T-helper 9 cell (primary cell): Measurements from ENCODE around the gene CNOT6.
"Not testable (repeated sequence)": the region's sequence is repeated elsewhere in the genome, so short reads cannot be mapped to it uniquely, and the experiment has no call there.

Experiments
- DNase-seq: peaks from one replicate; pipeline ENCODE4 v3.0.0-alpha.2; 2020
- total RNA-seq, 2 donors: gene quantifications; one replicate each; lab custom pipeline; 2026; lab: John Stamatoyannopoulos, UW

The CNOT6 gene
- 35.5 to 51.5 reads per million in 2 donors for total RNA-seq

DNA sequence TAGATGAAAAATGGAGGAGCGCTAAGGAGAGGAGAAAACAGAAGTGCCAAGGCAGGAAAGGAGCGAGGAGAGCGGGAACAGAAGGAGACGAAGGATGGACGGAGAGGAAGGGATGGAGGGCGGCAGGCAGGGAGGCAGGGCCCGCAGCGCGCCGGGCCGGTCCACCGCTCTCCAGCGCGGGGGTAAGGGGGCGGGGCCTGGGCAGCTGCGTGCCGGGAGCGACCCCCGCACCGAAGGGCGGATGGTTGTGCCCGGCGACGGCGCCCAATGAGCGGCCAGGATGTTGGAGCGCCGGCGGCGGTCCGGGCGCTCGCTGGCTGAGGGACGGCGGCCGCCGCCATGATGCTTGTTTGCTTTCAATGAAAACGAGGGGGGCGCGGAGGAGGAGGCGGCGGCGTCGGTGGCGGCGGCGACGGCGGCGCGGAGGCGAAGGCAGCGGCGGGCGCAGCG is at the start of gene CNOT6:
TSS of gene CNOT6 (plus strand) at position 320 of the 450 bp plus-strand sequence. CDS start 34,898 bp downstream, outside the sequence.
- DNase-seq = peak; percentile 94

DNA sequence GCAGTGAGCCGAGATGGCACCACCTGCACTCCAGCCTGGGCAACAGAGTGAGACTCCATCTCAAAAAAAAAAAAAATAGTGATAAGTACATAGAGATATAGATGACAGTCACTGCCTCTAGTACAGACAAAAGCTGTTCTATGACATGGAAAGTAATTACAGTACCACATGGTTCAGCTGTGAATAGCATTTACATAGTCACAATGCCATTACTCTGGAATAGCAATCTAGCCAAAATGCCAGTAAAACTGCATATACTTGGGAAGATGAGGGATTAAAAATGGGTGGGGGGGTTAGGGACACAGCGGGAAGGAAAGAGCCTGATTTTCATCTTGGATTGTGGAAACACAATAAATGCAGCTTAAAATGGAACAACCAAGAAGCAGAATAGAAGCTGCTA is 39.4 kb upstream of the CNOT6 start:
- DNase-seq = no peak

DNA sequence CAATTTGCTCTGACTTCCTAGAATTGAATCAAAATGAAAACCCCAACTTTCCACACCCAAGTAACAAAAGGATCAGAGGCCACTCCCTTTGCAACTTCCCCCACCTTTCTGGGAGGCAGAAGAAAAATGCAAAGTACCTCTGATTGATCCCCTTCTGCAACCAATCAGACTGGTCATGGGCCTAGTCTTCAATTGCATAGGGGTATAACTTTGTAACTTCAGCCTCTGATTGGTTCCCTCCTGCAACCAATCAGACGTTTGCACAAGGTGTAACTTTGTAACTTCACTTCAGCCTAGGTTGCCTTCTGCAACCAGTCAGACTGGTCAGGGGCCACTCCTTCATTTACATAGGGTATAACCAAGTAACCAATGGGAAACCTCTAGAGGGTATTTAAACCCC is 38.3 kb upstream of the CNOT6 start:
- no peak for DNase-seq

DNA sequence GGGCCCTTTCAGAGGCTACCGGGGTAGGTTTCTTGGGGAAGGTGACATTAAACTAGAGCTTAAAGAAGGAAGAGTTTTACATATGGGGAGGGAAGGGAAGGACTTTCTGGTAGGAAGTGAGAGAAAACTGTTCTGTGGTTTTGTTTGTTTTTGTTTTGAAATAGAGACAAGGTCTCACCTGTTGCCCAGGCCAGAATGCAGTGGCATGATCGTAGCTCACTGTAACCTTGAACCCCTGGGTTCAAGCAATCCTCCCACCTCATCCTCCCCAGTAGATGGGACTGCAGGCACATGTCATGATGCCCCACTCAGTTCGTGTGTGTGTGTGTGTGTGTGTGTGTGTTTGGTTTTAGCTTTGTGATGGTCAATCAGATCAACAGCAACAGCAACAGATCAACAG is 37.4 kb upstream of the CNOT6 start:
- no peak for DNase-seq

DNA sequence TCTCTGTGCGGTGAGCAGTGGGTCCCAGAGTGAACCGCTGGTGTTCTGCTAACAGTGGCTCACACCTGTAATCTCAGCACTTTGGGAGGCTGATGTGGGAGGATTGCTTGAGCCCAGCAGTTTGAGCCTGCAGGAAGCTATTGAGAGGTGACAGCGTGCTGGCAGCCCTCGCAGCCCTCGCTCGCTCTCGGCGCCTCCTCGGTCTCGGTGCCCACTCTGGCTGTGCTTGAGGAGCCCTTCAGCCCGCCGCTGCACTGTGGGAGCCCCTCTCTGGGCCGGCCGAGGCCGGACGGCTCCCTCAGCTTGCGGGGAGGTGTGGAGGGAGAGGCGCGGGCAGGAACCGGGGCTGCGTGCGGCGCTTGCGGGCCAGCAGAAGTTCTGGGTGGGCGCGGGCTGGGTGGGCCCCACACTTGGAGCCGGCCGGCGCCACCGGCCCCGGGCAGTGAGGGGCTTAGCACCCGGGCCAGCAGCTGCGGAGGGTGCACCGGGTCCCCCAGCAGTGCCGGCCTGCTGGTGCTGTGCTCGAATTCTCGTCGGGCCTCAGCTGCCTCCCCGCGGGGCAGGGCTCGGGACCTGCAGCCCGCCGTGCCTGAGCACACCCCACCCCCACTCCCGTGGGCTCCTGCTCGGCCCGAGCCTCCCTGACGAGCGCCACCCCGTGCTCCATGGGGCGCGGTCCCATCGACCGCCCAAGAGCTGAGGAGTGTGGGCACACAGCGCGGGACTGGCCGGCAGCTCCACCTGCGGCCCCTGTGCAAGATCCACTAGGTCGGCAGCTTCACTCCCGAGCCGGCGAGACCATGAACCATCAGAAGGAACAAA is 35.1 kb upstream of the CNOT6 start:
- not testable (repeated sequence) for DNase-seq

DNA sequence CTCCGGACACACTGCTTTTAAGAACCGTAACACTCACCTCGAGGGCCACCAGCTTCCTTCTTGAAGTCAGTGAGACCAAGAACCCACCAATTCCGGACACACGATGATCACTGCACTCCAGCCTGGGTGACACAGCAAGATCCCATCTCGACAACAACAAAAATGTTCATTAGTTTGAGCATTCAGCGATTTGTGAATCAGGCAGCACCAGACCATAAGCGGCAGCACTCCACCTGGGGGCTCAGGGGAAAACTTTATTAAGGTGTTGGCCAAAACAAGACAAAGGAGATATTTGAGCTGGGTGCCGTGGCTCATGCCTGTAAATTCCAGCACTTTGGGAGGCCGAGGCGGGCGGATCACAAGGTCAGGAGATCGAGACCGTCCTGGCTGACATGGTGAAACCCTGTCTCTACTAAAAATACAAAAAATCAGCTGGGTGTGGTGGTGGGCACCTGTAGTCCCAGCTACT is 34.5 kb upstream of the CNOT6 start:
- DNase-seq = not testable (repeated sequence)

DNA sequence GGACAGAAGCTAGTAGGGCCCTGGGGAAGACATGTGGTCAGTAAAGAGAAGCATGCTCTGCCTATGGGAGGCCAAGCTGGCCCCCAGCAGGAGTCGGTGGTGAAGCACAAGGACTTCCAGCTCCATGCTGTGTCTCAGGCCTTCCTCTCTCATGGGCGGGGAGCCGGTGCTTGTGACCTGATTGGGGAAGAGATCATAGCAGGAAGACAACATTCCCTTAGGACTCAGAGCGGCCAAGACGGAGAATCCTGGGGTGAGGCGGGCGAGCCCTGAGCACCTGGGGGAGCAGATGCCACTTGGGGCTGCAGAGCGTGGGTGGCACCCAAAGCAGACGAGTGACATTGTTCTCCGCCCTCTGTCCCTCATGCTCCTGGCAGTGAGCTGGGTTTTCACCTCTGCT is 33.3 kb upstream of the CNOT6 start:
- DNase-seq = no peak

DNA sequence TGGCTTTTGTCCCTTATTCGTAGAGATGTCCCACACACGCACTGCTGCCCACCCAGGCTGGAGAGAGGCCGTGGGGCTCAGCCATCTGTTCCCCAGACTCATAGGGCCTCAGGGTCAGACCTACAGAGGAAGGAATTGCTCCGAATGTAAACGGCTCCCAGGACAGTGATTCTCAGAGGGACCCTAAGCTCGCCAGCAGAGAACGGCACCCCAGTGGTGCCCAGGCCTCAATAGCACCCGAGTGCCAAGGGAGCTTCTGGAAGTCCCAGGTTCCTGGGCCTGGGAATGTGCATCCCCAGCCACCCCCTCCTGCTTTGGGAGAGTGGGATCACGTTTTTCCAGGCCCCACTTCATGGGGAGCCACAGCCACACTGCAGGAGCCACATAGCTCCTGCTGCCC is 32.9 kb upstream of the CNOT6 start:
- DNase-seq = no peak

DNA sequence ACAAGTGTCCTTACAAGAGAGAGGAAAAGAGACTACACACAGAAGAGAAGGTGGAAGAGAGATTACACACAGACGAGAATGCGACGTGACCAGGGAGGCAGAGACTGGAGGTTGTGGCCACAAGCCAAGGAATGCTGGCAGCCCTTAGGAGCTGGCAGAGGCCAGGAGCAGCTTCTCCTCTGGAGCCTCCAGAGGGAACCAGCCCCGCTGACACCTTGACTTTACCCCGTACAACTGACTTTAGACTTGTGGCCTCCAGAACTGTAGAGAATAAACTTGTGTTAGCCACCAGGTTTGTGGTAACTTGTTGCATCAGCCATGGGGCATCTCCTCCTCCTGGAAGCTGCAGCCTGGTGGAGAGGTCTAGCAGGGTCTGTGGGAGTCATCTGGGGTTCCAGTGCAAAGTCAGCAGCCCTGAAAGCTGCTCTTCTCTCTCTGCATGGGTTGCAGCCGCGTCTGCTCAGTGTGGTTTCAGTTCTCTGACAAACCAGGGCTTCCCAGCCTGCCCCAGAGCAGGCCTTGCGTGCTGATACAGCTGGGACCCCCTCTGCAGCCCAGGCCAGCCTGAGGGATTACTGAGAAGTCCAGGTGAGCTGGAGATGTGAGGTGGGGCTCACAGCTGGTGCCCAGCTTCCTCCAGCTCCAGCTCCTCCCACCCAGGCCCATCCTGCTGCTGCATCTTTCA is 30.8 kb upstream of the CNOT6 start:
- DNase-seq = no peak

DNA sequence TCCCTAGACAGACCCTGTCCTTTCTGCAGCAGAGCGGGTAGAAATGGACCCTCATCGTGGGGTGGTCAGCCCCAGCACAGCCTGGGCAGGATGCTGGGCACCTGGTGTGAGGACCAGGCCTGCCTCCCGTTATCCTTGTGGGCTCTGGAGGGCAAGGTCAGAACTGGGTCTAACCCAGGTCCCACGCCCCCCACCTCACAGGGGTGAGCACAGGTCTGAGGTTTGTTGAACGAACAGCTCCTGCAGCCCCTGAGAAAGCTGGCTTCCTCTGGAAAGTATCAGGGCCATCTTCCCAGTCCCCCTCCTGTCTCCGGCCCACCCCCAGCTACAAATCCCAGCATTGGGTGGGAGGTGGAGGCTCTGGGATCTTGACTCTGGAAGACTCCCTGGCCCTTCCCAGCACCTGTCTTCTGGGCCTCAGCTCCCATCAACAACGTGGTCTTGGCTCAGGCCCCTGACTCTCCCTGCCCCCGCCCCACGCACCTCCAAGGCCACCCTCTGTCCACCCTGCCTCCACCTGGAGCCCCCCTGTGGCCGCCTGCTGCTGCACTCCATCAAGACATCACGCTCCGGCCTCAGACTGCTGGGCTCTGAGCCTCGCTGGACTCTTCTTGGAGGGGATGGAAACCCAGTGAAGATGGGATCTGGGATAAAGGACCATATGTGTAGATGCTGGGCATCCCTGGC is 30.1 kb upstream of the CNOT6 start:
- no peak for DNase-seq

DNA sequence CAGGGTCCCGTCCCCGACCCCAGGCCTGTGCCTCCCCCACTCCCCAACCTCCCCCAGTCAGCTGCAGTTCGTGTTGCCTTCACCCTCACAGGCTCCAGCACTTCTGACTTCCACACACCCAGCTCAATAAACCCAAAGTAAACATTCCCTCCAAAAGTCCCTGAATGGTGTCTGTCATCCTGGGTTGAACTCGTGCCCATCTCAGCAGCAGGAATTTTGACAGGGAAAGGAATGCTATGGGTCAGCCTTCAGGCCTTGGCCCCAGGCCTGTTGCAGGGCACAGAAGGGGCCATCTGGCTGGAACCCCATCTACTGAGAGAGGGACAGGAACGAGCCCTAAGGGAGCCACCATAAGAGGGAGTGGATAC is 29.6 kb upstream of the CNOT6 start:
- DNase-seq = no peak

DNA sequence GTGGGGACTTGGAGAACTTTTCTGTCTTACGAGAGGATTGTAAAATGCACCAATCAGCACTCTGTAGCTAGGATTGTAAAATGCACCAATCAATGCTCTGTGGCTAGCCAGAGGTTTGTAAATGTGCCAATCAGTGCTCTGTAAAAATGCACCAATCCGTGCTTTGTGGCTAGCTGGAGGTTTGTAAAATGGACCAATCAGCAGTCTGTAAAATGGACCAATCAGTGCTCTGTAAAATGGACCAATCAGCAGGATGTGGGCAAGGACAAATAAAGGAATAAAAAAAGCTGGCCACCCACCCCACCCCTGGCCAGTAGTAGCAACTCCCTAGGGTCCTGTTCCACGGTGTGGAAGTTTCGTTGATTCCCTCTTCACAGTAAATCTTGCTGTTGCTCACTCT is 29.1 kb upstream of the CNOT6 start:
- not testable (repeated sequence) for DNase-seq

DNA sequence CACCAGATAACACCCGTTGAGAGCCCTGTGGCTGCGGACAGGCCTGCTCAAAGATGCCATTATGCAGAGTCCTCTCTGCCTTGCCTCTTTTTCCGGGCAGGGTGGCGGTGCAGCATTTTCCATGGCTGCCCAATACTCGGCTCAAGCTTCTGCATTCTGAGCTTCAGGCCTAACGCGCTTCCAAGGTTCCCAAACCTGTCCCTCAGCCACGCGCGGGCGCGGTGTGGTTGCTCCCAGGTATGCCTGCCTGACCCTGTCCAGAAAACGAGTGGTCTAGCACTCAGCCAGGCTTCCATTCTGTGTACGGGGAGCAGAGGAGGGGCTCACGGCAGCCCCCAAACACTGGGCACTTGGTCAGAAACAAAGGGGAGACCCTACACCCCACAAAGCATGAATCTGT is 27.9 kb upstream of the CNOT6 start:
- no peak for DNase-seq

DNA sequence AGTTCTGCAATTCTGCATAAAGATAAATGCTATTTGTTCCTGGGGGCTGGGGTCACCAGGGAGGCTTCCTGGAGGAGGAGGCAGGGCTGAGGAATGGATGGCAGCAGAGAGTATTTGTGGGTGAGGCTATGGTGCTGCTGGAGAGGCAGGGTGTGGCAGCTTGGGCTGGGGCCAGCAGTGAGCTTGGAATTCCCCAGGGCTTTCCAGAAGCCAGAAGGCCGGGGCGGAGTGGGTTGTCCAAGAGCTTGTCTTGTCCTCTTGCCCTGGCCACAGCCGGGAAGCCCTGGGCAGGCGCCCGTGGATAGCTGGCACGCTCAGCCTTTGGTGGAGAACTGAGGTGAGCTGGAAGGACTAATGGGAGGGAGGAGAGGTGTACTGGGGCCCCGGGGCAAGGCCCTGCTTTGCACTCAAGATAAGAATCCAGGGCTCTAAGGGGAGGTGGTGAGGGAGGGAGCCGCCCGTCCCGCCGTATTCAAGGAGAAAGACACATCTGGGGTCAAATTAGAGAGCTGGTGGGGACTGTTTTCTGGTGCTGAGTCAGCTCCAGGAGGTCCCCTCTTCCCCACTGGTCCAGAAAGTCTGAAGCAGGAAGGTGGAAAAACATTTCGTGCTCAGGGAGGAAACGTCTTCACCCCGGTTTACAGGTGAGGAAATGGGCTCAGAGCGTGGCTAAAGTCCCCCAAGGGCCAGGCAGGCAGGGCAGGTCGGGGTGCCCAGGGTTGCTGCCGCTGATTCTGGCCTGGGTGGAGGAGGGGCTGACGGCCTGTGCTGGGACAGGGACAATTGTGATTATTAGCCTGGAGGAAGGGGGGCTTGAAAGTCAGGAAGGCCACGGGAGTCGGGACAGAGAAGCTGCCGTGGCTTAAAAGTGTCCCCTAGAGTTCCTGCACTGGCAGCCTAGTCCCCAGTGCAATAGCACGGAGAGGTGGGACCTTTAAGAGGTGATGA is 26.9 kb upstream of the CNOT6 start:
- no peak for DNase-seq

DNA sequence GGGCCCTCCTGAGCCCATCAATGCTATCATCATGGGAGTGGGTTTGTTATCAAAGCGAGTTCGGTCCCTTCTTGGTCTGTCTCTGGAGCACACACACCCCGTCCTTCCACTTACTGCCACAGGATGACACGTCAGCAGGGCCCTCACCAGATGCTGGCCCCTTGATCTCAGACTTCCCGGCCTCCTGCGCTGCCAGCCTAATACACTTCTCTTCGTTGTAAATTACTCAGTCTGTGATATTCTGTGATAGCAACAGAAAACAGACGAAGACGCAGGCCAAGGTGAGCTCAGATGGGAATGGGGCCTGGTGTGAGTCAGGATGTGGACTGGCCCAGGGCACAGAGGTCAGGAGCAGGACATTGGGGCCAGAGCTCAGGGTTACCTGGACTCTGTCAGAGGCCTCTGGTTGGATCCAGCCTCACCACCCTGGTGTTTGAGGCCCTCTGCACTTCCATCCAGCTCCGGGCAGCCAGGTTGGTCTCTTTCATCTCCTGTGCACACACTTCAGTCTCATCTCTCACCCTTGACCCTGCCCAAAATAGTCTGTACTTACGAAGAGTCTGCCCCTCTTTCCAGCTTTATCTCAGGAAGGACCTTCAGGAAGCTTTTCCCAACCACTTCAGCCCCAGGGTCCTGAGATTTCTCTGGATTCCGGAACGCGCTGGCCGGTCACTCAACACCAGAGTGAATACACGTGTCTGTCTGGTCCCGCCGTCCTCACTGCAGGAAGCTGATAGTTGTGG is 26.0 kb upstream of the CNOT6 start:
- DNase-seq = no peak

DNA sequence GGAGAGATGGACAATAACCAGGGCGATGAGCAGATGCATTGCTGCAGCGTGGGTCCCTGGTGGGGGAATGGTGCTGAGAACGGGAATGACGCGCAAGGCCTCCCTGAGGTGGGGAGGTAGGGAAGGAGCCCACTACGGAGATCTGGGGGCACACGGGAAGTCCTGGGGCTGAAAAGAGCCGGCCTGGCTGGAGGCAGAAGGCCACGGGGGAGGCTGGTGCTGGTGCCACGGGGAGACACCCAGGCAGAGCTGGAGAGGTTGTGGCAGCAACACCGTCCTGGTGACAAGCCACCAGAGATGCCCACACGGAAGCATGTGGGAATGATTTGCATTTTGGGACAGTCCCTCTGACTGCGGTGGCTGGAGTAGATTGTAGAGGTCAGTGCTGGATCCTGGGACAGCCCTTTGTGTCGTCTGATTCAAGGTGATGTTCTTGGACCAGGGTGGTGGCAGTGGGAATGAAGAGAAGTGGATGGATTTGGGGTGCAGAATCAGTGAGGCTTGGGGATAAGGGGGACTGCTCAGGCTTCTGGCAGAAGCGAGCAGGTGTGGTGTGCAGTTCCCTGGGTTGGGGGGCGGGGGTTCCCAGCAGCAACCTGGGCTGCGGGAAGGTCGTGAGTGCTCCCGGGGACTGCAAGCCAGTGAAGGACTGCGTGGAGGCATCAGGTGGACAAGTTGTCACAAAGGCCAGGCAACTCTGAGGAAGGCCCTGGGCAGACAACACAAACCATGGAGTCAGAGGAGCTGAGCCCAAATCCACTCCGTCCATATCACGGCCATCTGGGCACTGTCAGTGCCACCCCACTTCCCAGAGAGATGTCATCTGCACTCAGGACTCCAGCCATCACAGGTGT is 25.2 kb upstream of the CNOT6 start:
- DNase-seq = no peak

DNA sequence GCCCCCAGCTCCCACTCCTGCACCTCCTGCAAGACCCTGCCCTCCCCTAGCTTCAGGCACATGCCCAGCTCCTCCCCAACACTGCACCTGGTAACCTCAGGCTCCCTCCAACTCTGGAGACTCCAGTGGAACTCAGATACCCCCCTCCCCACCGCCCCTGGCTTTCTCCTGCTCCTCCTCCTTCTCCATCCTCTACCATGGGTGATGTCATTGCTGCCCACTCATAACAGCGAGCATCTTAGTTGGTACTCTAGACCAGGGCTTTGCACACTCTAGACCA is 24.7 kb upstream of the CNOT6 start:
- no peak for DNase-seq

DNA sequence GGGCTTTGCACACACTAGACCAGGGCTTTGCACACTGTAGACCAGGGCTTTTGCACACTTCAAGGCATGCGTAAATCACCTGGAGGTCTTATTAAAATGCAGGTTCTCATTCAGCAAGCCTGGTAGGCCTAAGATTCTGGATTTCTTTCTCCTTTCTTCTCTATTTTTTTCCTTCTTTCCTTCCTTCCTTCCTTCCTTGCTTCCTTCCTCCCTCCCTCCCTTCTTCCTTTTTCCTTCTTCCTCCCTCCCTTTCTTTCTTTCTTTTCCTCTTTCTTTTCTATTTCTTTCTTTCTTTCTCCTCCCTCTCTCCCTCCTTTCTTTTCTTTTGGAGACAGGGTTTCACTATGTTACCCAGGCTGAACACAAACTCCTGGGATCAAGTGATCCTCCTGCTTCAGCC is 24.3 kb upstream of the CNOT6 start:
- DNase-seq = no peak

DNA sequence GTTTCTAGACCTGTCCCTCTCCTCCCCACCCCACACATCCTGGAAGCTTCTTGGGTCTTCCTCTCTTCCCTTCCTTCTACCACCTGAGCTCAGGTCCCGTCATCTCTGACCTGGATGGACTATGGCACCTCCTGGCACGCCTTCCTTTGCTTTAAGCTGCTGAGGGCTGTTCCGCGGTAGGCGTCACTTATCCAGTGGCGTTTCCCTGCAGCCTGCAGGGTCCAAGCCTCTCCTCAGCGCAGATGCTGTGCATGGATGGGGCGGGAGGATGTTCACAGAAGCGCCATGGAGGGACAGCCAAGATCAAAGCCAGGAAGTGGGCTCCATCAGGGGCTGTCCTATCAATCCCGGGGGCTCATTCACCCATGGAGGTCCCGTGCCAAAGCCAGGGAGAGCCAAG is 23.8 kb upstream of the CNOT6 start:
- DNase-seq = no peak

DNA sequence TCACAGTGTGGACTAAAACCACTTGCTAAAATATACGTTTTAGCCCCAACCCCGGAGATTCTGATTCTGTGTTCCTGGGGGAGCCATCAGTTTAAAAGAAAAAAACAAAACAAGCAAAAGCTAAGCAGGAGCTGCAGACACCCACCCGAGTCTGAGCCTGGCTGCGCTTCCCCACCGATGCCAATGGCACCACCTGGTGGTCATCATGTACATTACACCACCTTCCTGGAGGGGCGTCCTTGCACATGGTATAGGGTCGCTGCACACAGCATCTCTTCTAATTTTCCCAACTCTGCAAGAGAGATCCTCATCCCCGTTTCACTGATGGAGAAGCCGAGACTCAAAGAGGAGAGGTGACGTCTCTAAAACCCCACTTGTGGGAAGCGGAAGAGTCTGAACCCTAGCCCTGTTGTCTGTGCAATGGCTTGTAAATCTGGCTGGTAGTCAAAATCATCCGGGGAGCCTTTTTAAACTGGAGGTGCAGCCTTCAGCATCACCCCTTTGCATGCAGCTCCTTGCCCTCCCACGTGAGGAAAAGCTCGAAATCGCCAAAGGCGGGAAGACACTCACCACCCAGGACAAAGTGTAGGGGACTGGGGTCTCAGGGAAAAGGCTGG is 23.1 kb upstream of the CNOT6 start:
- peak; percentile 43 for DNase-seq
